B cell (primary cell): Measurements from ENCODE around the gene DUSP11. TPM values are rescaled to one million over a fixed set of nuclear protein-coding genes. Genes with fewer than 3 reads are reported as not detected.

Experiments used
- ATAC-seq: fragments of 200-7000 bp; cut with Tn5 transposase; one replicate; pipeline ENCODE4 v1.10.0; 2021; ENCODE audit warnings: low read depth, mild to moderate bottlenecking, moderate number of reproducible peaks, moderate library complexity
- CTCF ChIA-PET: fragments of 350-600 bp; sonication (Branson Sonifier 250); formaldehyde crosslinking; loops from one replicate; lab custom pipeline; 2021; ENCODE audit warnings: antibody characterized with exemption, inconsistent platforms; lab: Charles Lee
- POLR2A ChIA-PET: fragments of 350-600 bp; sonication (Branson Sonifier 250); formaldehyde crosslinking; loops from one replicate; lab custom pipeline; 2021; ENCODE audit warnings: antibody characterized with exemption; lab: Charles Lee
- DNase-seq: peaks from one replicate; pipeline ENCODE4 v3.0.0; 2013
- H2AFZ ChIP-seq: 2 replicates; pipeline ENCODE4 v1.6.1; 2012; ENCODE audit warnings: mild to moderate bottlenecking, low read depth, low read length; ENCODE audit not compliant: insufficient read depth, poor library complexity, severe bottlenecking
- H3K27ac ChIP-seq, 2 donors: 1 replicate in 1 of 2; 2 replicates in 1 of 2; pipeline ENCODE4 v1.5.1; 2012 to 2013; ENCODE audit warnings: low read length in 2 of 2, mild to moderate bottlenecking in 2 of 2, moderate library complexity in 1 of 2
- H3K27me3 ChIP-seq, 4 experiments: fragments of 200-600 bp in 1 of 4; sonication (generic) in 1 of 4; replicated peaks in 1 of 4; 1 replicate in 2 of 4; 2 replicates in 2 of 4; pipeline versions ENCODE4 v1.6.1 to v1.7.0; 2013 to 2016; ENCODE audit warnings: low read length in 3 of 4, mild to moderate bottlenecking in 2 of 4, mixed read lengths in 1 of 4, moderate library complexity in 1 of 4; ENCODE audit not compliant: insufficient read depth in 4 of 4, control insufficient read depth in 3 of 4; ENCODE audit errors: control extremely low read depth in 1 of 4
- H3K36me3 ChIP-seq, 2 experiments: replicated peaks in 1 of 2; 1 replicate in 1 of 2; 2 replicates in 1 of 2; pipeline versions ENCODE4 v1.6.1 to v1.7.1; 2013; ENCODE audit warnings: low read length in 1 of 2; ENCODE audit not compliant: insufficient read depth in 2 of 2, control insufficient read depth in 1 of 2; ENCODE audit errors: control extremely low read depth in 1 of 2, extremely low read depth in 1 of 2
- H3K4me1 ChIP-seq, 2 donors: fragments of 200-600 bp in 1 of 2; sonication (generic) in 1 of 2; 1 replicate in 1 of 2; 2 replicates in 1 of 2; pipeline versions ENCODE4 v1.5.1 to v1.6.1; 2013 to 2017; ENCODE audit warnings: low read length in 2 of 2; ENCODE audit not compliant: control insufficient read depth in 2 of 2, insufficient read depth in 2 of 2
- H3K4me2 ChIP-seq: replicated peaks from 2 replicates; pipeline ENCODE3; 2012; ENCODE audit warnings: mild to moderate bottlenecking, low read depth, low read length; ENCODE audit not compliant: poor library complexity, severe bottlenecking
- H3K4me3 ChIP-seq, 5 experiments: fragments of 200-600 bp in 1 of 5; sonication (generic) in 1 of 5; 1 replicate in 3 of 5; 2 replicates in 2 of 5; pipeline versions ENCODE4 v1.5.1 to v1.7.0; 2011 to 2016; ENCODE audit warnings: low read length in 4 of 5, mild to moderate bottlenecking in 4 of 5, low read depth in 2 of 5, control low read depth in 1 of 5, moderate library complexity in 1 of 5; ENCODE audit not compliant: insufficient read depth in 1 of 5; ENCODE audit errors: control extremely low read depth in 1 of 5, extremely low read depth in 1 of 5
- H3K79me2 ChIP-seq: fragments of 200-600 bp; sonication (generic); one replicate; pipeline ENCODE4 v1.6.0; 2016; ENCODE audit warnings: low read length; ENCODE audit not compliant: control insufficient read depth, insufficient read depth
- H3K9ac ChIP-seq: fragments of 200-600 bp; sonication (generic); 2 replicates; pipeline ENCODE4 v1.6.1; 2017; ENCODE audit warnings: mild to moderate bottlenecking, low read length, moderate library complexity
- H3K9me3 ChIP-seq, 3 donors: one replicate each; pipeline versions ENCODE4 v1.6.1 to v1.7.1; 2013; ENCODE audit warnings: low read length in 2 of 3; ENCODE audit not compliant: control insufficient read depth in 2 of 3, insufficient read depth in 1 of 3; ENCODE audit errors: control extremely low read depth in 1 of 3
- H4K20me1 ChIP-seq: 2 replicates; pipeline ENCODE4 v1.6.0; 2012; ENCODE audit warnings: mild to moderate bottlenecking, low read length; ENCODE audit not compliant: insufficient read depth, control insufficient read depth, poor library complexity, severe bottlenecking
- H3K27ac Mint-ChIP-seq: one replicate; pipeline ENCODE4 v1.8.0; 2021; ENCODE audit warnings: mixed read lengths
- H3K27me3 Mint-ChIP-seq: one replicate; pipeline ENCODE4 v1.8.0; 2021; ENCODE audit warnings: mixed read lengths
- H3K4me1 Mint-ChIP-seq: one replicate; pipeline ENCODE4 v1.8.0; 2021; ENCODE audit warnings: mixed read lengths
- H3K4me3 Mint-ChIP-seq: one replicate; pipeline ENCODE4 v1.8.0; 2021; ENCODE audit warnings: mixed read lengths
- H3K9me3 Mint-ChIP-seq: one replicate; pipeline ENCODE4 v1.8.0; 2022; ENCODE audit warnings: mixed read lengths; ENCODE audit not compliant: insufficient read depth
- CTCF ChIP-seq: fragments of 200-600 bp; IDR thresholded peaks from one replicate; pipeline ENCODE4 v1.8.0; 2022; ENCODE audit warnings: antibody characterized with exemption, mild to moderate bottlenecking
- EZH2 ChIP-seq: IDR thresholded peaks from 2 replicates; pipeline ENCODE4 v1.6.1; 2012; ENCODE audit warnings: borderline replicate concordance, low read depth, mild to moderate bottlenecking, moderate library complexity, low read length; ENCODE audit not compliant: insufficient read depth, poor library complexity, severe bottlenecking
- WGBS: methylation state at CpG from one replicate; pipeline ENCODE4 v1.1.5; 2013; ENCODE audit warnings: missing lambda C conversion rate; ENCODE audit not compliant: insufficient coverage; 5-methylcytosine and 5-hydroxymethylcytosine counted together
- intact Hi-C: fragments of 100-400 bp; cut with micrococcal nuclease; formaldehyde crosslinking; loops from one replicate; pipeline ENCODE4 v1.10.0; 2022
- polyA plus RNA-seq: library from polyadenylated mRNA; depleted of rRNA; stranded (reverse); fragments of >200 nt; gene quantifications from 2 replicates; pipeline ENCODE4 v1.2.3, GENCODE V29; 2012
- total RNA-seq, 2 donors: library from RNA; stranded (reverse); fragments of 120-200 nt in 1 of 2; gene quantifications; 1 replicate in 1 of 2; 2 replicates in 1 of 2; pipeline versions ENCODE4 v1.2.3 to v1.2.4, GENCODE V29; 2013 to 2022

Gene DUSP11
- total and polyA plus RNA-seq, 2 donors (not counting 1 experiment from before 2014, with no cell fraction given) = 16.0 to 42.2 TPM

GRCh38 chr2:73749314-73749713 is 30.6 kb downstream of the DUSP11 start:
- no peak overlapping the region for H3K9ac ChIP-seq
- no peak overlapping the region for H3K27ac Mint-ChIP-seq
- H4K20me1 ChIP-seq = no peaks in the 10 kb centered on the region
- H3K27me3 ChIP-seq = no peaks in the 10 kb centered on the region
- ATAC-seq (no peak), DNase-seq (no peak)
- no peak overlapping the region for H3K4me3 Mint-ChIP-seq
- TF ChIP-seq CTCF = no peak
- TF ChIP-seq EZH2 = no peak
- H3K27ac ChIP-seq = no peak overlapping the region
- H3K27me3 Mint-ChIP-seq = no peaks in the 10 kb centered on the region
- H3K4me1 ChIP-seq = no peaks in the 10 kb centered on the region
- no peak overlapping the region for H3K4me3 ChIP-seq
- intact Hi-C loops = no loop called here
- peaks cover 8 to 33% of the 10 kb centered on the region in 2 experiments for H3K36me3 ChIP-seq
- ChIA-PET CTCF (interaction anchor here (0.7 kb wide), 2 partner anchors 8 to 71 kb away, joined by 3 read pairs; no protein-coding TSS in a partner anchor), POLR2A (interaction anchor here (0.7 kb wide), 1 partner anchor 515 kb away, joined by 3 read pairs; the partner anchor contains the start of gene CCT7)
- H3K4me2 ChIP-seq = no peak overlapping the region
- no peak overlapping the region for H2AFZ ChIP-seq
- H3K9me3 ChIP-seq = peaks cover 0 to 5% (median 1%) of the 10 kb centered on the region in 3 donors
- no peaks in the 10 kb centered on the region for H3K9me3 Mint-ChIP-seq
- no peaks in the 10 kb centered on the region for H3K79me2 ChIP-seq
- no CpG with 5 or more reads among the region's 2 CpGs for WGBS
- H3K4me1 Mint-ChIP-seq = no peaks in the 10 kb centered on the region

GRCh38 chr2:73746877-73747208 is 33.1 kb downstream of the DUSP11 start:
- POLR2A ChIA-PET = no interaction called here
- ATAC-seq (no peak), DNase-seq (no peak)
- H3K9me3 ChIP-seq = peaks cover 0 to 1% (median 0%) of the 10 kb centered on the region in 3 donors
- H3K9me3 Mint-ChIP-seq = no peaks in the 10 kb centered on the region
- CTCF ChIA-PET = no interaction called here
- no peak overlapping the region for H2AFZ ChIP-seq
- no peaks in the 10 kb centered on the region for H3K4me1 Mint-ChIP-seq
- peaks cover 6 to 31% of the 10 kb centered on the region in 2 experiments for H3K36me3 ChIP-seq
- no peak overlapping the region for H3K27ac ChIP-seq
- no peaks in the 10 kb centered on the region for H3K79me2 ChIP-seq
- H3K4me3 ChIP-seq = no peak overlapping the region
- no peaks in the 10 kb centered on the region for H3K27me3 ChIP-seq
- no peaks in the 10 kb centered on the region for H3K27me3 Mint-ChIP-seq
- H3K4me1 ChIP-seq = no peaks in the 10 kb centered on the region
- H3K4me2 ChIP-seq = no peak overlapping the region
- WGBS = 100% methylated on average over 1 of the region's 3 CpGs
- no peak overlapping the region for H3K27ac Mint-ChIP-seq
- H3K9ac ChIP-seq = no peak overlapping the region
- no peak overlapping the region for H3K4me3 Mint-ChIP-seq
- no peaks in the 10 kb centered on the region for H4K20me1 ChIP-seq
- TF ChIP-seq EZH2 = no peak
- intact Hi-C loops = no loop called here
